Ovary (tissue), 3 donors: ENCODE results near the gene OR6C1.

Experiments used
- CTCF ChIP-seq, 3 donors: fragments of 450-650 bp in 2 of 3; fragments of 200-600 bp in 1 of 3; IDR thresholded peaks; one replicate each; pipeline versions ENCODE4 v1.5.1 to v1.8.0; 2016 to 2022; ENCODE audit warnings: antibody characterized with exemption in 3 of 3, mild to moderate bottlenecking in 1 of 3
- EP300 ChIP-seq: sonication (generic); formaldehyde crosslinking; IDR thresholded peaks from one replicate; pipeline ENCODE4 v1.6.1; 2017; ENCODE audit warnings: antibody characterized with exemption
- POLR2A ChIP-seq: fragments of 450-650 bp; IDR thresholded peaks from one replicate; pipeline ENCODE4 v1.6.1; 2017; ENCODE audit warnings: antibody characterized with exemption, mild to moderate bottlenecking, moderate library complexity
- donor health status: DM: no; HTN: no; CAD: no.

GRCh38 chr12:55320201-55320600 lies 6.1 kb downstream of the OR6C1 start:
- TF ChIP-seq CTCF (IDR thresholded peaks at IDR 0.05) (no peak), POLR2A (no peak), EP300 (no peak)
